ENCODE results near the gene USP6NL. TPM values are rescaled to one million over a fixed set of nuclear protein-coding genes. Genes with fewer than 3 reads are reported as not detected.

The USP6NL gene
- total RNA-seq, 2 donors from 2014 or later: 13.5 to 19.3 TPM

DNA sequence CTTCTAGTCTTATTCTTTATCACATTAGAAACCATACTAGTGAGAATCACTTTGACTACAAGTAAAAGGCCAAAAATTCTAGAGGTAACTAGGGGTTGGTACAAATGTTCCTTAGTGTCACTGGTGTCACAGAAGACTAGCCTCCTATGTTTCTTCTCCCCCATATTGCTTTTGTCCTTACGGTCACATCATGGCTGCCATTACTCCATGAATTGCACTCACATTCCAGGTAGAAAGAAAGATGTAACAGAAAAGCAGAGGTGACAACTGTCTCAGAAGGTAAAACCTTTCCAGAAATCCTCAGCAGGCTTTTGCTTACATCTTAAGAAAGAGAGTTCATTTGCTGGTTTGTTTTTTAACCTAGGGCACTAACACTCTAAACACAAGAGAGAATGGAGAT is 42.9 kb downstream of the USP6NL start:
- Histone ChIP-seq H3K36me3 (no peaks in the 10 kb centered on the region), H3K4me3 (no peak overlapping the region), H3K9me3 (no peaks in the 10 kb centered on the region), H3K27me3 (no peaks in the 10 kb centered on the region), H3K27ac (no peak overlapping the region), H3K9ac (ENCODE audit: low read depth in 2 of 2, low read length in 2 of 2) (no peak overlapping the region), H3K4me1 (no peaks in the 10 kb centered on the region)
- no peak for DNase-seq
- TF ChIP-seq, protein P1, sequence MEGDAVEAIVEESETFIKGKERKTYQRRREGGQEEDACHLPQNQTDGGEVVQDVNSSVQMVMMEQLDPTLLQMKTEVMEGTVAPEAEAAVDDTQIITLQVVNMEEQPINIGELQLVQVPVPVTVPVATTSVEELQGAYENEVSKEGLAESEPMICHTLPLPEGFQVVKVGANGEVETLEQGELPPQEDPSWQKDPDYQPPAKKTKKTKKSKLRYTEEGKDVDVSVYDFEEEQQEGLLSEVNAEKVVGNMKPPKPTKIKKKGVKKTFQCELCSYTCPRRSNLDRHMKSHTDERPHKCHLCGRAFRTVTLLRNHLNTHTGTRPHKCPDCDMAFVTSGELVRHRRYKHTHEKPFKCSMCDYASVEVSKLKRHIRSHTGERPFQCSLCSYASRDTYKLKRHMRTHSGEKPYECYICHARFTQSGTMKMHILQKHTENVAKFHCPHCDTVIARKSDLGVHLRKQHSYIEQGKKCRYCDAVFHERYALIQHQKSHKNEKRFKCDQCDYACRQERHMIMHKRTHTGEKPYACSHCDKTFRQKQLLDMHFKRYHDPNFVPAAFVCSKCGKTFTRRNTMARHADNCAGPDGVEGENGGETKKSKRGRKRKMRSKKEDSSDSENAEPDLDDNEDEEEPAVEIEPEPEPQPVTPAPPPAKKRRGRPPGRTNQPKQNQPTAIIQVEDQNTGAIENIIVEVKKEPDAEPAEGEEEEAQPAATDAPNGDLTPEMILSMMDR (IDR thresholded peaks at IDR 0.05): no peak
- intact Hi-C loops (cut with DNase I): no loop called here

DNA sequence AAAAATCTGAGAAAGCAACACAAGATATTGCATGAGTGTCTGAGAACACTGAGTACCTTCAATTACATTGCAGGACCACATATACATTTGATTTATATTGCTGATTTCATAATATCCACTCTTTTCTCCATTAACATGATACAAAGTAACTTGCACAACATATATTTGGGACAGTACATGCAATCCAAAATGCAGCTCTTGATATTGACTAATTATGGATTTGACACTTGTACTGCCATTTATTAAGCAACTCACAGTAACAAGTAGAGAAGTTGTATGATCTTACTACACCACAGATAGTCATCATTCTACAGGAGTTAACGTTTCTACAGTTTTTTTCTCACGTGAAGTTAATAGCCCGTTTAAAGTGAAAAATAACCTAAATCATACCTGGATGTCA is 46.7 kb downstream of the USP6NL start:
- TF ChIP-seq, protein P1 (IDR thresholded peaks at IDR 0.05): no peak

DNA sequence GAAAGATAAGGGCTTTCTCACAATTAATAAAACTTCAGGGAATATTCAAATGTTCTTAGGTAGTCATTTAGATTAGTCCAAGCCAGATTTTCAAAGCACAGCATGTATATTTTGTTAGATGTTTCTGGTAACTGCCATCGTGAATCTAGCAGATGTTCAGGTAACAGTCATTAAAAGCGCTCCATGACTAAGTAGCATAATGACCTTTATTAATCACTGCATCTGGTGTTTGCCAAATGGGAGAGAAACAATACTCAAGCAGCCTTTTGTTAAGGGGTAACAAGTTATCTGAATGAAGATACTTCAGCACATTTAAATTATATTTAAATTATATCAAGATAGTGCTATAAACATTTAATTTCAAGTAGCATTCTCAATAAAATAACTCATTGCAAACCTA is 47.5 kb downstream of the USP6NL start:
- intact Hi-C loops (cut with DNase I): no loop called here
- no peaks in the 10 kb centered on the region for H3K4me1 ChIP-seq
- DNase-seq: no peak
- TF ChIP-seq, protein P1 (IDR thresholded peaks at IDR 0.05): no peak
- H3K36me3 ChIP-seq: no peaks in the 10 kb centered on the region
- no peak overlapping the region for H3K27ac ChIP-seq
- no peaks in the 10 kb centered on the region for H3K27me3 ChIP-seq
- no peaks in the 10 kb centered on the region for H3K9me3 ChIP-seq
- no peak overlapping the region for H3K9ac ChIP-seq (ENCODE audit: low read depth in 2 of 2, low read length in 2 of 2)
- no peak overlapping the region for H3K4me3 ChIP-seq

More for the DNA sequence above, 46.7 kb downstream of the USP6NL start:
- Histone ChIP-seq H3K9me3 (no peaks in the 10 kb centered on the region), H3K4me1 (no peaks in the 10 kb centered on the region), H3K27me3 (no peaks in the 10 kb centered on the region), H3K9ac (ENCODE audit: low read depth in 2 of 2, low read length in 2 of 2) (no peak overlapping the region), H3K36me3 (no peaks in the 10 kb centered on the region), H3K4me3 (no peak overlapping the region), H3K27ac (no peak overlapping the region)
- DNase-seq: no peak
- intact Hi-C loops (cut with DNase I): no loop called here

DNA sequence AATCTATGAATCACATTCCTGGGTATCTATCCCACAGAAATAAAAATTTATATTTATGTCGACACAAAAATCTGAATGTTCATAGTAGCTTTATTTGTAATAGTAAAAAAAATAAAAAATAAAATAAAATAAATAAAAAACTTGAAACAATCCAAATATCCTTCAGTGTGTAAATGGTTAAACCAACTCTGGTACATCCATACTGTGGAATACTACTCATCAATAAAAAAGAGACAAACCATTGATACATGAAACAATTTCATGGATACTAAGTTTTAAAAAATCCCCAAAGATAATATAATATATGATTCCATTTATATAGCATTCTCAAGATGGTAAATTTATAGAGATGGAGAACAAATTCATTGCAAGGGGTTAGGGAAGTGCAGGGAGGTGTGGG is 48.6 kb downstream of the USP6NL start:
- Histone ChIP-seq H3K4me1 (no peaks in the 10 kb centered on the region), H3K27ac (no peak overlapping the region), H3K4me3 (no peak overlapping the region), H3K36me3 (no peaks in the 10 kb centered on the region), H3K9me3 (no peaks in the 10 kb centered on the region), H3K9ac (ENCODE audit: low read depth in 2 of 2, low read length in 2 of 2) (no peak overlapping the region), H3K27me3 (no peaks in the 10 kb centered on the region)
- TF ChIP-seq, protein P1 (IDR thresholded peaks at IDR 0.05): no peak
- intact Hi-C loops (cut with DNase I): no loop called here
- no peak for DNase-seq

DNA sequence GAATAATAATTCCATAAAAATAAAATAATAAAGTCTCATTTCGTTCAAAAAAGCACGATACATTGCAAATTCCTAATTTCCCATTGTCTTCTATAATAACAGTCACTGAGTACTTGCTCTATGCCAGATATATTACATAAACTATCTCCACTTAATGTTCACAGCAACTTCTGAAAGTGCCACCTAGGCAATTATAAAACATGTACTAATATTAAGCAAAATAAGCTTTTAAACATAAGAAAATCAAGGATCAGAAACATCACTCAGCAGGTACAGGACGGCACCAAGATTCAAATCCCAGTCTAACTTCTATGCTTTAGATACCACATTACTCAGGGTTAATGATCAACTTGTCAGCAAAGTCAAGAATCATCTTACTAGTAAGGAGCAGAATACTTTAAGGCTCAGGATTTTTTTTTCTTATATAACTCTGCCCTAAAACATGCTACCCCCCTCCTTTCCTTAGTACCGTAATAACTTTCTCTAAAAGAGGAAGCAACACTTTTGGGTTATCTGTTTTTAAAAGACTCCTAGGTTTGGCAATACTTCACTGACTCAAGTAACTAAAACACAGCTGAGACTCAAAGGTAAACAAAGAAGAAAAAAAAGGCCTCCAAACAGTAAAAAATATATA is 51.3 kb downstream of the USP6NL start:
- intact Hi-C loops (cut with DNase I): no loop called here
- Histone ChIP-seq H3K9me3 (no peaks in the 10 kb centered on the region), H3K4me1 (no peaks in the 10 kb centered on the region), H3K9ac (ENCODE audit: low read depth in 2 of 2, low read length in 2 of 2) (no peak overlapping the region), H3K27me3 (no peaks in the 10 kb centered on the region), H3K4me3 (no peak overlapping the region), H3K36me3 (no peaks in the 10 kb centered on the region), H3K27ac (no peak overlapping the region)
- TF ChIP-seq, protein P1 (IDR thresholded peaks at IDR 0.05): no peak
- DNase-seq: no peak

Measured in colonic mucosa (tissue), 4 donors.